H1 (cell line): Measurements from ENCODE around the gene HS6ST3. TPM values are rescaled to one million over a fixed set of nuclear protein-coding genes. Genes with fewer than 3 reads are reported as not detected.

ENCODE experiments used
- CTCF ChIA-PET: fragments of 300-600 bp; sonication (Branson Sonifier 250); formaldehyde crosslinking; loops from one replicate; lab custom pipeline; 2021; ENCODE audit not compliant: partially characterized antibody; lab: Charles Lee
- POLR2A ChIA-PET: fragments of 300-600 bp; sonication (Branson Sonifier 250); formaldehyde crosslinking; loops from one replicate; lab custom pipeline; 2021; ENCODE audit warnings: inconsistent platforms; ENCODE audit not compliant: partially characterized antibody; lab: Charles Lee
- DNase-seq, 2 experiments: peaks; one replicate each; pipeline versions ENCODE4 v3.0.0 to v3.0.0-alpha.2; 2010 to 2022; ENCODE audit warnings: low spot score in 2 of 2, low read depth in 1 of 2, mixed read lengths in 1 of 2
- FAIRE-seq: peaks from 2 replicates; lab custom pipeline; 2011; peaks lifted over from hg19 to GRCh38; lab: Jason Lieb, UNC
- H2AFZ ChIP-seq: 2 replicates; pipeline ENCODE4 v1.8.1; 2012; ENCODE audit warnings: low read length, inconsistent platforms
- H2AK5ac ChIP-seq: 2 replicates; pipeline ENCODE4 v1.6.1; 2013; ENCODE audit warnings: low read depth, low read length
- H2BK120ac ChIP-seq: replicated peaks from 2 replicates; pipeline ENCODE3; 2013; ENCODE audit warnings: low read depth, low read length, inconsistent platforms
- H2BK12ac ChIP-seq: 2 replicates; pipeline ENCODE4 v1.6.1; 2013; ENCODE audit warnings: low read depth, low read length
- H2BK15ac ChIP-seq: 2 replicates; pipeline ENCODE4 v1.6.1; 2013; ENCODE audit warnings: low read length
- H2BK20ac ChIP-seq: 2 replicates; pipeline ENCODE4 v1.6.1; 2013; ENCODE audit warnings: low read length
- H2BK5ac ChIP-seq: 2 replicates; pipeline ENCODE4 v1.6.1; 2013; ENCODE audit warnings: low read depth, low read length
- H3K14ac ChIP-seq: 2 replicates; pipeline ENCODE4 v1.6.1; 2013; ENCODE audit warnings: inconsistent platforms; ENCODE audit not compliant: insufficient read length
- H3K18ac ChIP-seq: 2 replicates; pipeline ENCODE4 v1.6.1; 2013; ENCODE audit warnings: low read length; ENCODE audit errors: extremely low read depth
- H3K23ac ChIP-seq: 2 replicates; pipeline ENCODE4 v1.6.1; 2013; ENCODE audit warnings: inconsistent platforms; ENCODE audit not compliant: insufficient read length
- H3K23me2 ChIP-seq: 2 replicates; pipeline ENCODE4 v1.6.1; 2013; ENCODE audit warnings: low read depth, low read length
- H3K27ac ChIP-seq: 2 replicates; pipeline ENCODE4 v1.6.1; 2011; ENCODE audit warnings: low read depth, low read length, inconsistent platforms
- H3K27me3 ChIP-seq, 4 experiments: replicated peaks in 1 of 4; 1 replicate in 1 of 4; 2 replicates in 3 of 4; pipeline versions ENCODE4 v1.6.1 to v1.8.1; 2011 to 2013; ENCODE audit warnings: low read length in 3 of 4, mild to moderate bottlenecking in 3 of 4, inconsistent platforms in 2 of 4, mixed read lengths in 2 of 4, moderate library complexity in 1 of 4; ENCODE audit not compliant: control insufficient read depth in 3 of 4, insufficient read depth in 3 of 4; ENCODE audit errors: extremely low read depth in 1 of 4
- H3K36me3 ChIP-seq, 4 experiments: 2 replicates each; pipeline versions ENCODE4 v1.6.1 to v1.8.1; 2011 to 2013; ENCODE audit warnings: mild to moderate bottlenecking in 4 of 4, low read length in 3 of 4, moderate library complexity in 2 of 4, control low read depth in 1 of 4, inconsistent platforms in 1 of 4; ENCODE audit not compliant: insufficient read depth in 4 of 4, control insufficient read depth in 2 of 4
- H3K4ac ChIP-seq: replicated peaks from 2 replicates; pipeline ENCODE3; 2013; ENCODE audit warnings: low read length, low read depth, mixed read lengths, inconsistent platforms; ENCODE audit not compliant: insufficient read length
- H3K4me1 ChIP-seq, 4 experiments: replicated peaks in 1 of 4; 1 replicate in 1 of 4; 2 replicates in 3 of 4; pipeline versions ENCODE4 v1.6.1 to v1.8.1; 2011 to 2013; ENCODE audit warnings: low read length in 3 of 4, inconsistent platforms in 2 of 4, mixed read lengths in 1 of 4; ENCODE audit not compliant: insufficient read depth in 4 of 4, control insufficient read depth in 3 of 4
- H3K4me2 ChIP-seq, 2 experiments: 2 replicates each; pipeline versions ENCODE4 v1.6.1 to v1.8.1; 2011 to 2013; ENCODE audit warnings: low read depth in 2 of 2, low read length in 2 of 2, control low read depth in 1 of 2, inconsistent platforms in 1 of 2, mild to moderate bottlenecking in 1 of 2; ENCODE audit not compliant: insufficient read depth in 1 of 2
- H3K4me3 ChIP-seq, 4 experiments: fragments of 200-600, 300-600 bp in 1 of 4; sonication (generic), shearing (Covaris generic), sonication (Bioruptor Twin) in 1 of 4; 2 replicates each; pipeline versions ENCODE4 v1.5.1 to v1.8.1; 2011 to 2016; ENCODE audit warnings: low read length in 4 of 4, low read depth in 3 of 4, control low read depth in 2 of 4, inconsistent platforms in 2 of 4, mild to moderate bottlenecking in 2 of 4, mixed read lengths in 1 of 4, moderate library complexity in 1 of 4; ENCODE audit not compliant: insufficient read depth in 2 of 4; ENCODE audit errors: extremely low read depth in 1 of 4
- H3K56ac ChIP-seq: replicated peaks from 2 replicates; pipeline ENCODE3; 2013; ENCODE audit warnings: low read depth, mild to moderate bottlenecking, mixed read lengths, low read length, inconsistent platforms; ENCODE audit not compliant: insufficient read length
- H3K79me1 ChIP-seq: 2 replicates; pipeline ENCODE4 v1.6.1; 2013; ENCODE audit warnings: low read depth, low read length, control low read depth
- H3K79me2 ChIP-seq, 2 experiments: 2 replicates each; pipeline versions ENCODE4 v1.6.1 to v1.8.1; 2012 to 2013; ENCODE audit warnings: low read length in 2 of 2, mild to moderate bottlenecking in 2 of 2, inconsistent platforms in 1 of 2; ENCODE audit not compliant: insufficient read depth in 2 of 2, control insufficient read depth in 1 of 2
- H3K9ac ChIP-seq, 4 experiments: replicated peaks in 1 of 4; 1 replicate in 1 of 4; 2 replicates in 3 of 4; pipeline versions ENCODE4 v1.6.1 to v1.8.1; 2011 to 2013; ENCODE audit warnings: low read depth in 3 of 4, low read length in 3 of 4, control low read depth in 2 of 4, mild to moderate bottlenecking in 2 of 4, moderate library complexity in 2 of 4, inconsistent platforms in 1 of 4; ENCODE audit errors: extremely low read depth in 1 of 4
- H3K9me3 ChIP-seq, 2 experiments: 2 replicates each; pipeline versions ENCODE4 v1.6.1 to v1.8.1; 2012 to 2013; ENCODE audit warnings: mild to moderate bottlenecking in 2 of 2, moderate library complexity in 2 of 2, control low read depth in 1 of 2, inconsistent platforms in 1 of 2, low read depth in 1 of 2, low read length in 1 of 2, mixed read lengths in 1 of 2; ENCODE audit not compliant: insufficient read depth in 2 of 2
- H4K20me1 ChIP-seq, 2 experiments: replicated peaks in 1 of 2; 2 replicates each; pipeline versions ENCODE3 to v1.8.1; 2011 to 2013; ENCODE audit warnings: inconsistent platforms in 2 of 2, low read length in 2 of 2, mild to moderate bottlenecking in 1 of 2; ENCODE audit not compliant: insufficient read depth in 2 of 2, control insufficient read depth in 1 of 2
- H4K5ac ChIP-seq: 2 replicates; pipeline ENCODE4 v1.6.1; 2013; ENCODE audit warnings: low read length, low read depth, mixed read lengths, inconsistent platforms; ENCODE audit not compliant: insufficient read length
- H4K8ac ChIP-seq: 2 replicates; pipeline ENCODE4 v1.8.0; 2013; ENCODE audit warnings: mild to moderate bottlenecking, moderate library complexity, low read length, inconsistent platforms; ENCODE audit not compliant: insufficient read depth; ENCODE audit errors: extremely low read depth
- H4K91ac ChIP-seq: replicated peaks from 2 replicates; pipeline ENCODE3; 2013; ENCODE audit warnings: low read length, mixed read lengths, inconsistent platforms; ENCODE audit not compliant: insufficient read length
- CHD2 ChIP-seq: IDR thresholded peaks from 2 replicates; pipeline ENCODE4 v1.6.1; 2012; ENCODE audit warnings: low read length, improper control_type of control experiment
- EZH2 ChIP-seq: fragments of 200-600 bp; sonication (generic); IDR thresholded peaks from 2 replicates; pipeline ENCODE4 v1.7.1; 2012; ENCODE audit warnings: low read depth, mild to moderate bottlenecking, moderate library complexity, low read length, inconsistent platforms; ENCODE audit not compliant: severe bottlenecking
- FOSL1 ChIP-seq: IDR thresholded peaks from 2 replicates; pipeline ENCODE4 v1.6.1; 2011; ENCODE audit warnings: mild to moderate bottlenecking, low read depth, low read length, moderate library complexity; ENCODE audit not compliant: insufficient read depth
- GTF2F1 ChIP-seq: IDR thresholded peaks from 2 replicates; pipeline ENCODE4 v1.6.1; 2012; ENCODE audit warnings: low read depth, low read length, improper control_type of control experiment, borderline replicate concordance
- JUND ChIP-seq: IDR thresholded peaks from 2 replicates; pipeline ENCODE4 v1.6.1; 2011; ENCODE audit warnings: mild to moderate bottlenecking, improper control_type of control experiment, low read length
- KDM4A ChIP-seq: IDR thresholded peaks from one replicate; pipeline ENCODE4 v1.7.1; 2012; ENCODE audit warnings: low read depth, mild to moderate bottlenecking, moderate library complexity, low read length, inconsistent platforms; ENCODE audit not compliant: severe bottlenecking
- NANOG ChIP-seq: IDR thresholded peaks from 2 replicates; pipeline ENCODE4 v1.6.1; 2011; ENCODE audit warnings: low read length, low read depth, mild to moderate bottlenecking, inconsistent platforms; ENCODE audit not compliant: insufficient read depth, poor library complexity, severe bottlenecking
- NRF1 ChIP-seq: IDR thresholded peaks from 2 replicates; pipeline ENCODE4 v1.6.1; 2011; ENCODE audit warnings: mild to moderate bottlenecking, low read depth, low read length, improper control_type of control experiment
- PHF8 ChIP-seq: fragments of 200-600 bp; sonication (generic); conservative IDR thresholded peaks from 2 replicates; pipeline ENCODE4 v1.7.1; 2012; ENCODE audit warnings: low read depth, mild to moderate bottlenecking, inconsistent platforms, low read length, moderate library complexity
- POU5F1 ChIP-seq: IDR thresholded peaks from 2 replicates; pipeline ENCODE4 v1.6.1; 2011; ENCODE audit warnings: low read depth, mild to moderate bottlenecking, low read length, moderate library complexity
- RNF2 ChIP-seq: fragments of 200-900, 300-1000 bp; sonication (generic); IDR thresholded peaks from 2 replicates; pipeline ENCODE4 v1.7.1; 2016; ENCODE audit warnings: borderline replicate concordance, low read depth, mild to moderate bottlenecking, antibody characterized with exemption, low read length; ENCODE audit not compliant: poor library complexity, severe bottlenecking; ENCODE audit errors: missing control alignments
- WGBS, 2 experiments: shearing (Covaris generic) in 1 of 2; methylation state at CpG; one replicate each; pipeline versions ENCODE4 v1.1.6 to v1.1.7; 2013 to 2015; ENCODE audit warnings: low lambda C conversion rate in 2 of 2, mixed read lengths in 2 of 2, inconsistent platforms in 1 of 2, low coverage in 1 of 2, missing lambda C conversion rate in 1 of 2; ENCODE audit not compliant: insufficient replicate concordance in 2 of 2, insufficient coverage in 1 of 2, insufficient read length in 1 of 2; ENCODE audit errors: extremely low coverage in 1 of 2, missing lambda C conversion rate in 1 of 2; 5-methylcytosine and 5-hydroxymethylcytosine counted together
- polyA plus RNA-seq, 7 experiments: library from polyadenylated mRNA; depleted of rRNA in 3 of 7; stranded (reverse) in 5 of 7; unstranded in 2 of 7; fragments of >200 nt in 5 of 7; fragments of 200-250 nt in 2 of 7; gene quantifications; 1 replicate in 5 of 7; 2 replicates in 1 of 7; 4 replicates in 1 of 7; pipeline versions ENCODE4 v1.2.1 to v1.2.3, GENCODE V29; 2011 to 2013; ENCODE audit warnings: missing spikeins in 2 of 7, mixed read lengths in 2 of 7
- total RNA-seq: library from RNA; stranded (reverse); fragmentation: NEBNext Ultra II Directional; extraction: Animal tissue kit (Norgen Biotek cat#: 25700); gene quantifications from 2 replicates; pipeline ENCODE4 v1.2.1, GENCODE V29; 2021
- TF ChIP-seq, protein P1 (sequence below): IDR thresholded peaks from 2 replicates; pipeline ENCODE4 v1.6.1; 2012; ENCODE audit warnings: inconsistent platforms

Gene HS6ST3
- total and polyA plus RNA-seq, 2 of the 8 experiments (the other 6 are each of a cell fraction or from before 2014, with no cell fraction given) = 0.45 to 1.2 TPM

GRCh38 chr13:96308568-96308967 is 218.7 kb downstream of the HS6ST3 start:
- no peak overlapping the region for H3K18ac ChIP-seq
- H3K4me3 ChIP-seq = no peak overlapping the region
- no peak overlapping the region for H2BK5ac ChIP-seq
- TF ChIP-seq KDM4A = no peak
- TF ChIP-seq POU5F1 = no peak
- no peak for TF ChIP-seq NRF1
- no peak for TF ChIP-seq FOSL1
- TF ChIP-seq, protein P1, sequence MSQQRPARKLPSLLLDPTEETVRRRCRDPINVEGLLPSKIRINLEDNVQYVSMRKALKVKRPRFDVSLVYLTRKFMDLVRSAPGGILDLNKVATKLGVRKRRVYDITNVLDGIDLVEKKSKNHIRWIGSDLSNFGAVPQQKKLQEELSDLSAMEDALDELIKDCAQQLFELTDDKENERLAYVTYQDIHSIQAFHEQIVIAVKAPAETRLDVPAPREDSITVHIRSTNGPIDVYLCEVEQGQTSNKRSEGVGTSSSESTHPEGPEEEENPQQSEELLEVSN = no peak
- TF ChIP-seq RNF2 = no peak
- TF ChIP-seq JUND = no peak
- no peak for TF ChIP-seq EZH2
- TF ChIP-seq CHD2 = no peak
- TF ChIP-seq PHF8 = no peak
- no peak for TF ChIP-seq GTF2F1
- TF ChIP-seq NANOG = no peak
- 97% methylated on average over 3 of the region's 3 CpGs; no CpG with 5 or more reads in 1 of the 2 experiments for WGBS, 2 experiments
- ChIA-PET CTCF (no interaction called here), POLR2A (no interaction called here)
- no peak overlapping the region for H2BK120ac ChIP-seq
- H4K91ac ChIP-seq = no peak overlapping the region
- no peaks in the 10 kb centered on the region for H3K79me1 ChIP-seq
- H2BK20ac ChIP-seq = no peak overlapping the region
- no peaks in the 10 kb centered on the region for H4K20me1 ChIP-seq
- H3K79me2 ChIP-seq = no peaks in the 10 kb centered on the region
- no peaks in the 10 kb centered on the region for H3K4me1 ChIP-seq
- H2AK5ac ChIP-seq = no peak overlapping the region
- no peaks in the 10 kb centered on the region for H3K27me3 ChIP-seq
- no peak overlapping the region for H3K4ac ChIP-seq
- H3K56ac ChIP-seq = no peak overlapping the region
- no peak overlapping the region for H3K27ac ChIP-seq
- H3K9me3 ChIP-seq = no peaks in the 10 kb centered on the region
- no peak overlapping the region for H2AFZ ChIP-seq
- H3K9ac ChIP-seq = no peak overlapping the region
- H3K23me2 ChIP-seq = no peaks in the 10 kb centered on the region; the same call in 1 of the 2 replicates
- no peak overlapping the region for H3K4me2 ChIP-seq
- no peak overlapping the region for H3K14ac ChIP-seq
- H4K8ac ChIP-seq = no peak overlapping the region
- H4K5ac ChIP-seq = no peak overlapping the region
- H3K23ac ChIP-seq = no peak overlapping the region
- FAIRE-seq (no peak), DNase-seq (no peak)
- no peak overlapping the region for H2BK12ac ChIP-seq
- H2BK15ac ChIP-seq = no peak overlapping the region
- H3K36me3 ChIP-seq = no peaks in the 10 kb centered on the region
